ENCODE measurements around the gene SMIM5.
A peak's percentile ranks its signal among the peaks of the same experiment; 100 is the strongest.

DNA sequence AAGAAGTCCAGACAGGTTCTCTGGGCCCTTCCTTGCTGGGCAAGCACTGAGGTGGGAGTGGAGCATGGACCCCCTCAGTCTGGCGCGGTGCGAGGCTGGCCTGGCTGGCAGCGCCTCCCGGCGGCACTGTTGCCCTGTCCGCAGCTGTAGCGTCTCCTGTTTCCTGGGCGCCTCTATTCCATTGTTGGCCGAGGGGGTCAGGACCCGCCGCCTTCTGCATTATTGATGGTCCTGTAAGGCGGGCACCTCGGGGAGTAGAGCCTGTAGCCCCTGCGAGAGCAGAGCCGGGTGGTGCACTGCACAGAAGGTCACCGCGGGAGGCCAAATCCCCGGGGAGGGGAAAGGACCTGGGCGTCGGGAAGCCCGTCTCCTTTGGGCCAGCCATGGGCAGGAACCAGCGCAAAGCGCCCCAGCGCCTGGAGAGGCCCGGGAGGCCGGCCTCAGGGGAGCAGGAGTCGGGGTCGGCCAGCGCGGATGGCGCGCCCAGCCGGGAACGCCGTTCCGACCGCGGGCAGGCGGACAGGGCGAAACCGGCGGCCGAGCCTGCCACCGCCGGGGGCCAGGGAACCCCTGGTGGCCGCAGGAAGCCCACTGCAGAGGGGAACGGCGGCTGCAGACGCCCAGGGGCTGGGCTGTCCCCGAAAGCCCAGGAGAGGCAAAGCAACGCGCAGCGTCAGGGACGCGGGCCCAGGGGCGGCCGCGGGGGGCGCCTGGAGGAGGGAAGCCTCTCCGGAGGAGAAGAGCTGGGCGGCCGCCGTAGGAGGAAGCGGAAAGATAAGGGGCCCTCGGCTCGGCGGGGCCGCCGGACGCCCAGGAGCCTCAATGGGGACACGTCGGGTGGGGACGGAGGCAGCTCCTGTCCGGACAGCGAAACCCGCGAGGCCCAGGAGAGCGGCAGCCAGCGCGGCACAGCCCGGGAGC lies 45.3 kb upstream of the SMIM5 start, which contains the start of gene MYO15B:
- TF ChIP-seq, protein P1, sequence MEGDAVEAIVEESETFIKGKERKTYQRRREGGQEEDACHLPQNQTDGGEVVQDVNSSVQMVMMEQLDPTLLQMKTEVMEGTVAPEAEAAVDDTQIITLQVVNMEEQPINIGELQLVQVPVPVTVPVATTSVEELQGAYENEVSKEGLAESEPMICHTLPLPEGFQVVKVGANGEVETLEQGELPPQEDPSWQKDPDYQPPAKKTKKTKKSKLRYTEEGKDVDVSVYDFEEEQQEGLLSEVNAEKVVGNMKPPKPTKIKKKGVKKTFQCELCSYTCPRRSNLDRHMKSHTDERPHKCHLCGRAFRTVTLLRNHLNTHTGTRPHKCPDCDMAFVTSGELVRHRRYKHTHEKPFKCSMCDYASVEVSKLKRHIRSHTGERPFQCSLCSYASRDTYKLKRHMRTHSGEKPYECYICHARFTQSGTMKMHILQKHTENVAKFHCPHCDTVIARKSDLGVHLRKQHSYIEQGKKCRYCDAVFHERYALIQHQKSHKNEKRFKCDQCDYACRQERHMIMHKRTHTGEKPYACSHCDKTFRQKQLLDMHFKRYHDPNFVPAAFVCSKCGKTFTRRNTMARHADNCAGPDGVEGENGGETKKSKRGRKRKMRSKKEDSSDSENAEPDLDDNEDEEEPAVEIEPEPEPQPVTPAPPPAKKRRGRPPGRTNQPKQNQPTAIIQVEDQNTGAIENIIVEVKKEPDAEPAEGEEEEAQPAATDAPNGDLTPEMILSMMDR (IDR thresholded peaks at IDR 0.05 in 4 of 5, conservative IDR thresholded peaks at IDR 0.05 in 1 of 5), result peak in 3 of 5 experiments; percentile 16 to 32 (median 24)
- TF ChIP-seq POLR2A (IDR thresholded peaks at IDR 0.05), result no peak

All from gastrocnemius medialis (tissue), 4 donors.